HTR-8/SVneo (cell line): ENCODE data around the gene NPTXR.

Experiments used
- DNase-seq: peaks from one replicate; pipeline ENCODE4 v3.0.0; 2011; ENCODE audit warnings: low spot score, mixed read lengths; ENCODE audit not compliant: insufficient read length
- FAIRE-seq: peaks from 2 replicates; lab custom pipeline; 2011; peaks lifted over from hg19 to GRCh38; lab: Jason Lieb, UNC

NPTXR gene

GRCh38 chr22:38843657-38844314 lies at the start of gene NPTXR:
NPTXR (minus strand) TSS chr22:38844028.
- FAIRE-seq (no peak), DNase-seq (peak; percentile 50)

DNA sequence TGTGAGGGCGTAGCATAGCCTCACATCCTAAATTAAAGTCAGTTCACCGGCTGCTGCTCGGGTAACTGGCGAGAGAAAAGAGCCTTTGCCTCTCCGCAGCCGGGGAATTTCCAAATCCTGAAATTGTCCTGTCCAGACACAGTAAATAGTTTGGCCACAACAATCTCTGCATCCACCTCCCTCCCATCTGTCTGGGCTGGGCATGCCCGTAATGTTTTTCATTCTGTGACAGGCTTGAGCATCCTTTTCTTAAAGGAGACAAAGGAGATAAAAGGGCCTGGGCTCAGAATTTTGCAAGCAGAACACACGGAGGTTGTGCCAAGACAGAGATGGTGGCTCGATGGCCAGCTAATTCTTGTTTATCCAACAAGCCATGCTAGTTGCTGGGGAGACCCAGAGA lies 47.4 kb upstream of the NPTXR start:
- FAIRE-seq (no peak), DNase-seq (no peak)

DNA sequence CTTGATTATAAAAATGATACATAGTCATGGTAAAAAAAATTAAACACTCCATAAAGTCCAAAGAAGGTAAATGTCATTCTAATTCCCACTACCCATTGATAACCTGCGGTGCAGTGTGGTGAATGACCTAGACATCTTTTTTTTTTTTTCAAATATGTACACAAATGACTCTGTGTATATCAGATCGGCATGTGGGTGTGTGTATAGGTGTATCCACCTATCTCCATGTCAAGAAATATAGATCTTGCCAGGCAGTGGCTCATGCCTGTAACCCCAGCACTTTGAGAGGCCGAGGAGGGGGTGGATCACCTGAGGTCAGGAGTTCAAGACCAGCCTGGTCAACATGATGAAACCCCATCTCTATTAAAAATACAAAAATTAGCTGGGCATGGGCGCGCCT lies 46.5 kb upstream of the NPTXR start:
- no peak for FAIRE-seq
- no peak for DNase-seq

DNA sequence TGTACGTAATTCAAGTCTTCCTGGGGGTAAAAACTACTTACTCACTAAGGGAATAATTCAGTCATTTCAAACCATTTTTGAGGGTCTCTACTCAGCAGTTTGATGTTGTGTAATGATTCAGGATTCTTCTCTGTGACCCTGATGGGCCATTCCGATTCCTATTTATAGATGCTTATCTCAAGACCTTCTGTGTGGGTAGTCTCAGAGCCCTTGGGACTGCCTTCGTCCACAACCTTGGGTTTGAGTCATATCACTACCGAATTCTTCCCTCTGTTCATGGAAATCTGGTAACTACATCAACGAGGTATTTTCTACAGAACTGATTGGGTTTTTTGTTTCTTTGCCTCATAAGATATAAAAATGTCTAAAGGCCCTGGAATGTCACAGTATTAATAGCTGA lies 42.5 kb upstream of the NPTXR start:
- DNase-seq, result no peak
- no peak for FAIRE-seq

GRCh38 chr22:38882972-38883622 lies 39.3 kb upstream of the NPTXR start:
- FAIRE-seq (no peak), DNase-seq (no peak)

- no peak for FAIRE-seq
- no peak for DNase-seq
These were observed 38.4 kb upstream of the NPTXR start for GRCh38 chr22:38881997-38882879.

- FAIRE-seq, result no peak
- no peak for DNase-seq
These were observed 37.6 kb upstream of the NPTXR start for GRCh38 chr22:38881464-38881871.

DNA sequence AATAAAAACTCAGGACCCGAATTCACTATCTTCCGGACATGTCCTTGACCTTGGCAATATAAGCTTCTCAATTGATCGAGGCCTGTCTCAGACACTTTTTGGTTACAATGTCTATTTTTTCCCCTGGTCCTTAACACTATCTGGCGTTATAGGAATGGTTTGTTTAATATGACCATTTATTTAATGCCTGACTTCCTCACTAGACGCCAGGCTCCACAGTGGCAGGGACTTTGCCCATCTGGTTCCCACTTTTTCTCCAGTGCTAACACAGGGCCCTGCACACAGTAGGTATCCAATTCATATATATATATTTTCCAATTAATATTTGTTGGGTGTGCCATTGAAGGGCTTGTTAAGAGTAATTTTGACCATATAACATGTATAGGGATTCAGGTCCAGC lies 36.1 kb upstream of the NPTXR start:
- no peak for DNase-seq
- FAIRE-seq, result no peak

DNA sequence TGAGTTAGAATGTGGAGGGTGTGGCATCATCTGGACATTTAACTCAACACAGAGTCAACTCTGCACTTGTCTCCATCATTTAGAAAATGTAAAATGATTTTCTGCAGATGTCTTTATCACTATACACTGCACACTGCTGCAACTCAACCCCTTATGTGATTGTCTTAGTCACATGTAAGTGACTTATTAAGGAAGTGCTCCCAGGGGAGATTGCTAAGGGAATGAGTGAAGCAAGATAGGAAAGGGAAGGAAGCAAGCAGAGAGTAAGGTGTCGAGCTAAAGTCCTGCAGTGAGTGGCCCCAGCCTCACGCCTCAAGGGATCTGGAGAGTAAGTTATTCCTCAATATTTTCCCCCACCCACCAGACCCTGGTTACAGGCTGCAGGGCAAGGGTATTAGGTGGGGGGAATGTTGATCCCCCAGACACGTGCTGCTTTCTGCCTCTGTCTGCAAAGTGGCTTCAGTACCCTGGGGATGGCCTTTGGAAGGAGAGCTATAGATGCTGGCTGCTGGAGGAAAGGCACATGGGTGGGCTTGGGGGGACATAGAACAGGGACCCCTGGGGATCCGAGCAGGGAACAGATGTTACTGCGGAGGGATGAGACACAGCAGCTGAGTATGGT lies 35.4 kb upstream of the NPTXR start:
- no peak for FAIRE-seq
- no peak for DNase-seq

DNA sequence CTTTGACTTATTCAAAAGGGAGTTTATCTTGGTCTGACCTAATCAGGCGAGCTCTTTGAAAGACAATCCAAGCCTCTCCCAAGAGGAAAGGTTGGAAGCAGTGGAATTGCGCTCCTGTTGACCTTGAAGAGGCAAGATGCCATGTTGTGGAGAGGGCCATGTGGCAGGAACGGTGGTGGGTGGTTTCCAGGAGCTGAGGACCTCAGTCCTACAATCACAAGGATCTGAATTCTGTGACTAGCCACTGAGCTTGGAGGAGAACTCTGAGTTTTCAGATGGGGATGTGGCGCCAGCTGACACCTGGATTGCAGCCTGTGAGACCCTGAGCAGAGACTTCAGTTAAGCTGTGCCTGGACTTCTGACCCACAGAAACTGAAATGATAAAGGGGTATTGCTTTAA lies 34.2 kb upstream of the NPTXR start:
- no peak for FAIRE-seq
- DNase-seq, result no peak

DNA sequence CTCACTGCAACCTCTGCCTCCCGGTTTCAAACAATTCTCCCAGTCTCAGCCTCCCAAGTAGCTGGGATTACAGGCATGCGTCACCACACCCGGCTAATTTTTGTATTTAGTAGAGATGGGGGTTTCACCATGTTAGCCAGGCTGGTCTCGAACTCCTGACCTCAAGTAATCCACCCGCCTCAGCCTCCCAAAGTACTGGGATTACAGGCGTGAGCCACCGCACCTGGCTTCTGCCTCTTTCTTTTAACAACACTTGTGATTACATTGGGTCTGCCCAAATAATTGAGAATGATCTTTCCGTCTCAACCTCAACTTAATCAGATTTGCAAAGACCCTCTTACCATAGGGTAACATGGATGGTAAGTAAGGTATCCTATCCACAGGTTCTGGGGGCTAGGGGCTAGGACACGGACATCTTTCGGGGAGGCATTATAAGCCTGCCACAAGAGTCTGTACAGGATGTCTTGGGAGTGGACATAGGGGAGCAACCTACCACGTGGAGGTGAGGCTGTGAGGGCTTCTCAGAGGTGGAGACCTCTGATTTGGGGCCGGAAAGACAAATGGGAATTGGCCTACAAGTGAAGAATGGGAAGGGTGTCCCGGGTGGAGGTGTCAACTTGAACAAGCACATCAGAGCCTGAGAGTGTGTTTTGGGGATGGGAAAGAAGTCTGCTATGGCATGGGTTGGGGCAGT lies 30.8 kb upstream of the NPTXR start:
- DNase-seq (no peak), FAIRE-seq (no peak)

GRCh38 chr22:38873469-38874411 lies 29.9 kb upstream of the NPTXR start:
- FAIRE-seq (no peak), DNase-seq (no peak)

DNA sequence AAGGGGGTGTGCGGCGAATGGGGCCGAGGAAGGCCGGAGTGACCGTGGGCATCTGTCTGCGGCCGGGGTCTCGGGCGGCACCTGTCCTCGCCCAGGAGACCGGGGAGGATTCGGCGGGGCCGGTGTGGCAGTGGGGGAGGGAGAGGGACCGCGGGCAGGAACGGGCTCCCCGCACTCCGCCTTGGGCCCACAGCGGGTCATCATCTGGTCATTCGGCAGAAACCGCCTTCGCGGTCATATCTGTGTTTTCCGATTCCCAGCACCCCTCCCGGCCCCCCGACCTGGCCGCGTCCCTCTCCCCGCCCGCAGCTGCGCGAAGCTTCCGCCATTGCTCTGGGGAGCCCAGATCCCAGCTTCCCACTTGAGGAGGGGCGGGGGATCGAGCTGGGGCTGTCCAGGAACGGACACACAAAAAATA lies 29.0 kb upstream of the NPTXR start:
- FAIRE-seq (no peak), DNase-seq (no peak)

- DNase-seq (peak; percentile 96), FAIRE-seq (peak; percentile 93)
These were observed 28.5 kb upstream of the NPTXR start, which contains the start of gene CBX6 for GRCh38 chr22:38872172-38872830. CBX6 (minus strand) TSS chr22:38872216; CDS start chr22:38872190, 26 bp downstream.

DNA sequence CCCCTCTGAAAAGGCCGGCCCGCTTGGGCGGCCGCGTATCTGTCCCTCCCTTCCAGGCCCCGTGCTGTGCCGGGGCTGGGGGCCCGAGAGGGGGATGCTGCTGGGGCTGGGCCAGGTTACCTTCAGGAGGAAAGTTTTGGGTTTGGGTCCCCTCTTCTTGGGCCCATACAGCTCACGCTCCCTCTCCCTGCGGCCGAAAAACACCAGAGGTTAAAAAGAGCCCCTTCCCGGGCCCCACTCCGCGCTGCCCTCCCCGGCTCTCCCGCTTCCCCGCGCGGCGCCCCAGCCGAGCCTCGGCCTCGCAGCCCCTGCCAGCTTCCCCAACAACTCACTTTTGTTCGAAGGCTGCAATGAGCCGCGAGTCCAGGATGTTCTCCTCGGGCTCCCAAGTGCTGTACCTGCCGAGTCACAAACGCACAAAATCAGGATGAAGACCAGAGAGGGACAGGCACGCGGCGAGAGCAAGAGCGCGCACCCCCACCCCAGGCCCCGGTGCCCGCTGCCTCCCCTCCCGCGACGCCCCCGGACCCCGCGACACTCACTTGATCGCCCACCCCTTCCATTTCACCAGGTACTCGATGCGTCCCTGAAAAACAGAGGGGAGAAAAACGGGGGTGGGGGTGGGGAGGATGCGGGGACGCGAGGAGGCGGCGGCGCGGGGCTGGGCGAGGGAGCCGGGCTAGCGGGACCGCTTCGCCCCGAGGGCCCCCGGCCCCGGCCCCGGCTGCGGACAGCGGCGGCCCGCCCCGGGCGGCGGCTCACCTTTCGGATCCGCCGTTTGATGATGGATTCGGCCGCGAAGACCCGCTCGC lies 27.7 kb upstream of the NPTXR start:
- no peak for FAIRE-seq
- no peak for DNase-seq

GRCh38 chr22:38870791-38871359 lies 27.0 kb upstream of the NPTXR start:
- FAIRE-seq (no peak), DNase-seq (no peak)

- DNase-seq (peak; percentile 73), FAIRE-seq (no peak)
These were observed 26.5 kb upstream of the NPTXR start for GRCh38 chr22:38870312-38870741.
